Upper lobe of left lung (tissue), 4 donors: ENCODE results near the gene ENAM.

Source experiments
- CTCF ChIP-seq, 6 experiments: fragments of 450-650 bp in 4 of 6; fragments of 200-600 bp in 2 of 6; sonication (generic) in 2 of 6; IDR thresholded peaks; one replicate each; pipeline ENCODE4 v1.5.1; 2016 to 2019; ENCODE audit warnings: antibody characterized with exemption in 6 of 6
- EP300 ChIP-seq, 4 donors: sonication (generic); formaldehyde crosslinking; IDR thresholded peaks; one replicate each; pipeline ENCODE4 v1.5.1; 2017; ENCODE audit warnings: antibody characterized with exemption in 4 of 4, control low read depth in 2 of 4
- POLR2A ChIP-seq, 4 donors: fragments of 450-650 bp; IDR thresholded peaks; one replicate each; pipeline ENCODE4 v1.5.1; 2016 to 2017; ENCODE audit warnings: antibody characterized with exemption in 4 of 4, mild to moderate bottlenecking in 2 of 4
- POLR2AphosphoS5 ChIP-seq, 2 donors: sonication (generic); formaldehyde crosslinking; IDR thresholded peaks; one replicate each; pipeline ENCODE4 v1.5.1; 2017; ENCODE audit warnings: antibody characterized with exemption in 2 of 2

GRCh38 chr4:70624226-70624793 is 4.2 kb upstream of the ENAM start:
- TF ChIP-seq CTCF (IDR thresholded peaks at IDR 0.05) (no peak), POLR2AphosphoS5 (IDR thresholded peaks at IDR 0.05) (no peak), EP300 (IDR thresholded peaks at IDR 0.05) (no peak), POLR2A (IDR thresholded peaks at IDR 0.05) (no peak)
